Epithelial cell of proximal tubule (primary cell): ENCODE results near the gene ZNHIT3. TPM values are rescaled to one million over a fixed set of nuclear protein-coding genes. Genes with fewer than 3 reads are reported as not detected.

Experiments
- DNase-seq: peaks from one replicate; pipeline ENCODE4 v3.0.0-alpha.2; 2011; ENCODE audit warnings: low read depth
- H3K4me3 ChIP-seq: 2 replicates; pipeline ENCODE4 v1.5.1; 2011; ENCODE audit warnings: low read depth, mild to moderate bottlenecking, low read length
- CTCF ChIP-seq: conservative IDR thresholded peaks from 2 replicates; pipeline ENCODE4 v1.5.1; 2012; ENCODE audit warnings: low read depth, mild to moderate bottlenecking, low read length
- total RNA-seq: library from RNA; depleted of rRNA; stranded (reverse); fragments of >200 nt; gene quantifications from 2 replicates; pipeline ENCODE4 v1.2.3, GENCODE V29; 2015

The ZNHIT3 gene
- total RNA-seq, 1 donor from 2014 or later: 56.0 TPM

GRCh38 chr17:36493956-36494355 is 7.5 kb downstream of the ZNHIT3 start:
- TF ChIP-seq CTCF: no peak
- no peak for DNase-seq
- no peak overlapping the region for H3K4me3 ChIP-seq

- no peak for TF ChIP-seq CTCF
- DNase-seq: no peak
- H3K4me3 ChIP-seq: no peak overlapping the region
Observed at GRCh38 chr17:36494674-36495073, 8.2 kb downstream of the ZNHIT3 start.

GRCh38 chr17:36495076-36495578 is 8.6 kb downstream of the ZNHIT3 start:
- no peak overlapping the region for H3K4me3 ChIP-seq
- no peak for TF ChIP-seq CTCF
- no peak for DNase-seq

GRCh38 chr17:36496018-36496789 is 9.7 kb downstream of the ZNHIT3 start:
- no peak overlapping the region for H3K4me3 ChIP-seq
- no peak for TF ChIP-seq CTCF
- no peak for DNase-seq

GRCh38 chr17:36498155-36498554 is 11.7 kb downstream of the ZNHIT3 start:
- DNase-seq: no peak
- H3K4me3 ChIP-seq: no peak overlapping the region
- TF ChIP-seq CTCF: no peak

- no peak for DNase-seq
- no peak overlapping the region for H3K4me3 ChIP-seq
- no peak for TF ChIP-seq CTCF
Observed at GRCh38 chr17:36498560-36499300, 12.2 kb downstream of the ZNHIT3 start.
